Uterus (tissue), 4 donors: ENCODE data around the gene RARS2. TPM values are rescaled to one million over a fixed set of nuclear protein-coding genes. Genes with fewer than 3 reads are reported as not detected.
"Not testable (repeated sequence)": the region's sequence is repeated elsewhere in the genome, so short reads cannot be mapped to it uniquely, and the experiment has no call there.

Experiments
- DNase-seq, 2 donors: peaks; one replicate each; pipeline ENCODE4 v3.0.0-alpha.2; 2019 to 2020
- H3K27ac ChIP-seq, 2 donors: fragments of 200-600 bp; sonication (generic); 1 replicate in 1 of 2; 2 replicates in 1 of 2; pipeline ENCODE4 v1.5.1; 2016 to 2018
- H3K27me3 ChIP-seq, 2 donors: fragments of 200-600 bp; sonication (generic); one replicate each; pipeline ENCODE4 v1.5.1; 2018 to 2019; ENCODE audit warnings: control low read depth in 1 of 2
- H3K36me3 ChIP-seq, 2 donors: fragments of 200-600 bp; sonication (generic); one replicate each; pipeline ENCODE4 v1.5.1; 2019; ENCODE audit warnings: control low read depth in 1 of 2
- H3K4me1 ChIP-seq, 2 donors: fragments of 200-600 bp; sonication (generic); one replicate each; pipeline ENCODE4 v1.5.1; 2018 to 2019; ENCODE audit warnings: control low read depth in 1 of 2
- H3K4me3 ChIP-seq, 2 donors: fragments of 200-600 bp; sonication (generic); 1 replicate in 1 of 2; 2 replicates in 1 of 2; pipeline ENCODE4 v1.5.1; 2018 to 2019; ENCODE audit warnings: mild to moderate bottlenecking in 1 of 2
- H3K9me3 ChIP-seq, 2 donors: fragments of 200-600 bp; sonication (generic); one replicate each; pipeline ENCODE4 v1.5.1; 2019; ENCODE audit warnings: control low read depth in 1 of 2
- POLR2A ChIP-seq, 2 donors: fragments of 450-650 bp; IDR thresholded peaks; one replicate each; pipeline ENCODE4 v1.6.1; 2016; ENCODE audit warnings: antibody characterized with exemption in 2 of 2, mild to moderate bottlenecking in 1 of 2, moderate library complexity in 1 of 2
- intact Hi-C: fragments of 100-400 bp; cut with DNase I; formaldehyde crosslinking; loops from one replicate; pipeline ENCODE4 v1.15.1; 2023; ENCODE audit warnings: low total_unique reads
- total RNA-seq, 4 donors: library from RNA; depleted of rRNA in 3 of 4; stranded (reverse); fragments of >200 nt in 3 of 4; gene quantifications; one replicate each; pipeline versions ENCODE4 v1.1.0 to v1.2.4, GENCODE V29; 2014 to 2023
- TF ChIP-seq, protein P1 (sequence below), 4 experiments: fragments of 200-600 bp in 2 of 4; fragments of 450-650 bp in 2 of 4; sonication (generic) in 2 of 4; IDR thresholded peaks; one replicate each; pipeline ENCODE4 v1.5.1; 2016 to 2019; ENCODE audit warnings: antibody characterized with exemption in 4 of 4, mild to moderate bottlenecking in 2 of 4, moderate library complexity in 1 of 4
- donor health status: DM: yes; HTN: yes; CAD: no.

RARS2 gene
- total RNA-seq, 4 donors from 2014 or later: 15.6 to 61.3 (median 44.1) TPM

DNA sequence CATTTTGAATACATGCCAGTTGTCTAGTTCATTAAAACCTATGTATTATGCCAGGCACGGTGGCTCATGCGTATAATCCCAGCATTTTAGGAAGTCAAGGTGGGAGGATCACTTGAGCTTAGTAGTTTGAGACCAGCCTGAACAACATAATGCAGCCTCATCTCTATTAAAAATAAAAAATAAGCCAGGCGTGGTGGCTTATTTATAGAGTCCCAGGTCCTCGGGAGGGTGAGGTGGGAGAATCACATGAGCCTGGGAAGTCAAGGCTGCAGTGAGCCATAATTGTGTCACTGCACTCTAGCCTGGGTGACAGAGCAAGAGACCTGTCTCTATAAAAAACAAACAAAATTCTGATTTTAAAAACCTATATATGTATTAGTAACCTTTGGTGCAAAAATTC is 27.6 kb upstream of the RARS2 start:
- H3K36me3 ChIP-seq: no peaks in the 10 kb centered on the region

DNA sequence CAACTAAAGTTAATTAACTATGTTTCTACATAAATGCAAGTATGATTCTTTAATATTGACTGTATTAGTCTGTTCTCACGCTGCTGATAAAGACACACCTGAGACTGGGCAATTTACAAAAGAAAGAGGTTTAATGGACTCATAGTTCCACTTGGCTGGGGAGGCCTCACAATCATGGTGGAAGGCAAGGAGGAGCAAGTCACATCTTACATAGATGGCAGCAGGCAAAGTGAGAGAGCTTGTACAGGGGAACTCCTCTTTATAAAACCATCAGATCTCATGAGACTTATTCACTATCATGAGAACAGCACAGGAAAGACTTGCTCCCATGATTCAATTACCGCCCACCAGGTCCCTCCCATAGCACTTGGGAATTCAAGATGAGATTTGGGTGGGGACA is 23.2 kb upstream of the RARS2 start:
- H3K4me3 ChIP-seq, intact Hi-C loops, H3K36me3 ChIP-seq, H3K27ac ChIP-seq, DNase-seq, H3K4me1 ChIP-seq, H3K9me3 ChIP-seq, H3K27me3 ChIP-seq: not testable (repeated sequence)

More for the DNA sequence above, 27.6 kb upstream of the RARS2 start:
- intact Hi-C loops: no loop called here
- Histone ChIP-seq H3K9me3 (no peaks in the 10 kb centered on the region), H3K4me3 (no peak overlapping the region), H3K4me1 (no peaks in the 10 kb centered on the region), H3K27ac (no peak overlapping the region), H3K27me3 (no peaks in the 10 kb centered on the region)
- no peak for DNase-seq
- TF ChIP-seq POLR2A (IDR thresholded peaks at IDR 0.05): no peak
- TF ChIP-seq, protein P1, sequence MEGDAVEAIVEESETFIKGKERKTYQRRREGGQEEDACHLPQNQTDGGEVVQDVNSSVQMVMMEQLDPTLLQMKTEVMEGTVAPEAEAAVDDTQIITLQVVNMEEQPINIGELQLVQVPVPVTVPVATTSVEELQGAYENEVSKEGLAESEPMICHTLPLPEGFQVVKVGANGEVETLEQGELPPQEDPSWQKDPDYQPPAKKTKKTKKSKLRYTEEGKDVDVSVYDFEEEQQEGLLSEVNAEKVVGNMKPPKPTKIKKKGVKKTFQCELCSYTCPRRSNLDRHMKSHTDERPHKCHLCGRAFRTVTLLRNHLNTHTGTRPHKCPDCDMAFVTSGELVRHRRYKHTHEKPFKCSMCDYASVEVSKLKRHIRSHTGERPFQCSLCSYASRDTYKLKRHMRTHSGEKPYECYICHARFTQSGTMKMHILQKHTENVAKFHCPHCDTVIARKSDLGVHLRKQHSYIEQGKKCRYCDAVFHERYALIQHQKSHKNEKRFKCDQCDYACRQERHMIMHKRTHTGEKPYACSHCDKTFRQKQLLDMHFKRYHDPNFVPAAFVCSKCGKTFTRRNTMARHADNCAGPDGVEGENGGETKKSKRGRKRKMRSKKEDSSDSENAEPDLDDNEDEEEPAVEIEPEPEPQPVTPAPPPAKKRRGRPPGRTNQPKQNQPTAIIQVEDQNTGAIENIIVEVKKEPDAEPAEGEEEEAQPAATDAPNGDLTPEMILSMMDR (IDR thresholded peaks at IDR 0.05): no peak

DNA sequence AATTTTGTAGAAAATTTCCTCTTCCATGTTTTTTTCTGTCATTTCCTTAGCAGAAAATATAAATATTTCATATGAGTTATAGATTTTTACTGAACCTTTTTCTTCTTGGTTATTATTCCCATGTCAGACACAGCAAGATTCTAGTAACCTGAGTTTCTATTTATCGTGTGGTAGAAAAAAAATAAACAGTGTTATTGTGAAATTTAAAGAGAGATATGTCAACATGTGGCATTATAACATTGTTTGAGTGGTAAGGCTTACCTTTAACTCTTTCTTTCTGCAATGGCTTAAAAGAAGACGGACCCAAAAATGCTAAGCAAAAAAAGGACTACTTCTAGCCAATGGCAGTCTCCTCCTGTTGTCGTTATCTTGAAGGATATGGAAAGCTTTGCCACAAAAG is 19.0 kb upstream of the RARS2 start:
- DNase-seq: no peak
- H3K9me3 ChIP-seq: no peaks in the 10 kb centered on the region
- no peaks in the 10 kb centered on the region for H3K36me3 ChIP-seq
- H3K27me3 ChIP-seq: no peaks in the 10 kb centered on the region
- no peak overlapping the region for H3K4me3 ChIP-seq
- H3K27ac ChIP-seq: no peak overlapping the region
- H3K4me1 ChIP-seq: no peaks in the 10 kb centered on the region
- intact Hi-C loops: no loop called here
- TF ChIP-seq, protein P1 (IDR thresholded peaks at IDR 0.05): no peak
- no peak for TF ChIP-seq POLR2A (IDR thresholded peaks at IDR 0.05)

DNA sequence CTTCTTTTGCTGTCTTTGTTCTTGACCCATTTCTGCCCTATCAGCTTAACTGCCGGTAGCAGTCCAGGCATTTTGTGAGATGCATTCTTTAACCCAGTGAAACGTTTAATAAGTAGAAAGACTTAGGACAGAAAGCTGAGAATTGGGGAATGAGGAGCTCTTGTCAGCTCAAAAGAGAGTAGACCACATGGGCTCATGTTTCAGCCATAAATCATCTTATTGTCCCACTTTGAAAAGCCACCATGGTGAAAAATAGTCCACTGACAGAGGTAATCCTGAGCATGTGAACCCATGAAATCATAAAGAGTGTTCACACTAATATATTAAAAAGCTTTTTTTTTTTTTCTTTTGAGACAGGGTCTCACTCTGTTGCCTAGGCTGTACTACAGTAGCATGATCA is 16.4 kb upstream of the RARS2 start:
- Histone ChIP-seq H3K27me3 (no peaks in the 10 kb centered on the region), H3K4me1 (no peaks in the 10 kb centered on the region), H3K9me3 (no peaks in the 10 kb centered on the region), H3K4me3 (no peak overlapping the region), H3K36me3 (no peaks in the 10 kb centered on the region), H3K27ac (no peak overlapping the region)
- TF ChIP-seq POLR2A (IDR thresholded peaks at IDR 0.05): no peak
- TF ChIP-seq, protein P1 (IDR thresholded peaks at IDR 0.05): no peak
- no peak for DNase-seq
- intact Hi-C loops: no loop called here

DNA sequence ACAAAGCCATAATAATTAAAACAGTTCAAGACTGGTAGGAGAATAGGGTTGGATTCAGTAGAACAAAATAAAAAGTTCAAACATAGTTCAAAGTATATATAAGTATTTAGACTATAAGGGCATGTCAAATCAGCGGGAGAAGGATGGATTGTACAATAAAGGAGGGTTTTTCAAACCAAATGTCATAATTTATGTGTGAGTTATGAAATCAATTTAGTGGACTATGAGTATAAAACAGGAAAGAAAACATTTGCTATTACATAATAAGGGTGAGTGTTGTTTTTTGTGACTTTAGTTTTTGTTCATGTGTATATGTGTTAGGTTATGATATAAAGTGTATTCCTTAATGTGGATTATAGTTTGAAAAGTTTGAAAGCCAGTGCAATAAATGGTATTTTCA is 10.8 kb upstream of the RARS2 start:
- no peak for DNase-seq
- H3K27me3 ChIP-seq: no peaks in the 10 kb centered on the region
- no peaks in the 10 kb centered on the region for H3K36me3 ChIP-seq
- TF ChIP-seq, protein P1 (IDR thresholded peaks at IDR 0.05): no peak
- no peak for TF ChIP-seq POLR2A (IDR thresholded peaks at IDR 0.05)
- H3K4me1 ChIP-seq: no peaks in the 10 kb centered on the region
- intact Hi-C loops: no loop called here
- H3K4me3 ChIP-seq: no peak overlapping the region
- H3K27ac ChIP-seq: no peak overlapping the region
- H3K9me3 ChIP-seq: no peaks in the 10 kb centered on the region

DNA sequence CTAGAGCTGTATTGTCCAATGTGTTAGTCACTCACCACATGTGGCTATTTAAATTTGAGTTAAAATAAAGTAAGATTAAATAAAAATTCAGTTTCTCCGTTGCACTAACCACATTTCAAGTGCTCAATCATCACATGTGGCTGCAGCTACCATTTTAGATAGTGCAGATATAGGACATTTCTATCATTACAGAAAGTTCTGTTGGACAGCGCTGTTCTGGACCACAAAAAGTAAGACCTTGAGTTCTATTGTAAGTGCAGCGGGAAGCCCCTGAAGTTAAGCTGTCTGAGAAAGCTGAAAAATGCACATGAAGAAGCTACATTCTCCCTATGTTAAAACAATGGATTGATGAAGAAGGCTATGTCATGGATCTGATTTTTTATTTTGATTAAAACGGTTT is 1.2 kb upstream of the RARS2 start:
- H3K4me1 ChIP-seq: peaks cover 8 to 14% of the 10 kb centered on the region in 2 donors
- H3K27me3 ChIP-seq: no peaks in the 10 kb centered on the region
- DNase-seq: no peak
- intact Hi-C loops: no loop called here
- H3K27ac ChIP-seq: no peak overlapping the region
- H3K4me3 ChIP-seq: peak overlapping the region; percentile 58 to 87
- H3K9me3 ChIP-seq: no peaks in the 10 kb centered on the region
- TF ChIP-seq, protein P1 (IDR thresholded peaks at IDR 0.05): no peak
- TF ChIP-seq POLR2A (IDR thresholded peaks at IDR 0.05): no peak
- H3K36me3 ChIP-seq: no peaks in the 10 kb centered on the region
